Right atrium auricular region (tissue), 2 donors: ENCODE results near the gene OR2B2. TPM values are rescaled to one million over a fixed set of nuclear protein-coding genes. Genes with fewer than 3 reads are reported as not detected.

Experiments used
- DNase-seq: peaks from one replicate; pipeline ENCODE4 v3.0.0-alpha.2; 2019; ENCODE audit warnings: low spot score
- H3K27ac ChIP-seq, 2 donors: fragments of 200-600 bp; sonication (generic); 1 replicate in 1 of 2; 2 replicates in 1 of 2; pipeline ENCODE4 v1.5.1; 2016 to 2019
- H3K27me3 ChIP-seq, 2 donors: fragments of 200-600 bp; sonication (generic); one replicate each; pipeline versions ENCODE4 v1.5.1 to v1.6.0; 2017 to 2019
- H3K36me3 ChIP-seq: fragments of 200-600 bp; sonication (generic); one replicate; pipeline ENCODE4 v1.5.1; 2016
- H3K4me1 ChIP-seq, 2 donors: fragments of 200-600 bp; sonication (generic); one replicate each; pipeline versions ENCODE4 v1.5.1 to v1.6.0; 2017 to 2019
- H3K4me3 ChIP-seq, 2 donors: fragments of 200-600 bp; sonication (generic); 1 replicate in 1 of 2; 2 replicates in 1 of 2; pipeline ENCODE4 v1.5.1; 2017 to 2019; ENCODE audit warnings: mild to moderate bottlenecking in 1 of 2, moderate library complexity in 1 of 2
- H3K9me3 ChIP-seq, 2 donors: fragments of 200-600 bp; sonication (generic); one replicate each; pipeline ENCODE4 v1.5.1; 2019
- CTCF ChIP-seq, 2 donors: fragments of 200-600 bp; sonication (generic); IDR thresholded peaks; one replicate each; pipeline ENCODE4 v1.5.1; 2019; ENCODE audit warnings: antibody characterized with exemption in 2 of 2
- total RNA-seq, 2 donors: library from RNA; depleted of rRNA; stranded (reverse); fragments of >200 nt; gene quantifications; one replicate each; pipeline ENCODE4 v1.1.0, GENCODE V29; 2016

Gene OR2B2
- total RNA-seq, 2 donors from 2014 or later: not detected

GRCh38 chr6:27883136-27883535, 29.1 kb downstream of the OR2B2 start:
- DNase-seq: no peak
- no peaks in the 10 kb centered on the region for H3K9me3 ChIP-seq
- no peaks in the 10 kb centered on the region for H3K27me3 ChIP-seq

GRCh38 chr6:27882624-27883023, 29.6 kb downstream of the OR2B2 start:
- Histone ChIP-seq H3K9me3 (no peaks in the 10 kb centered on the region), H3K4me3 (no peak overlapping the region), H3K27me3 (no peaks in the 10 kb centered on the region), H3K4me1 (no peaks in the 10 kb centered on the region), H3K36me3 (no peaks in the 10 kb centered on the region), H3K27ac (no peak overlapping the region)
- no peak for TF ChIP-seq CTCF (IDR thresholded peaks at IDR 0.05)
- DNase-seq: no peak

More at GRCh38 chr6:27883136-27883535, 29.1 kb downstream of the OR2B2 start:
- no peak overlapping the region for H3K27ac ChIP-seq
- no peaks in the 10 kb centered on the region for H3K4me1 ChIP-seq
- no peak overlapping the region for H3K4me3 ChIP-seq
- H3K36me3 ChIP-seq: no peaks in the 10 kb centered on the region
- no peak for TF ChIP-seq CTCF (IDR thresholded peaks at IDR 0.05)

- DNase-seq: no peak
- Histone ChIP-seq H3K4me3 (no peak overlapping the region), H3K27me3 (no peaks in the 10 kb centered on the region), H3K9me3 (no peaks in the 10 kb centered on the region), H3K4me1 (no peaks in the 10 kb centered on the region), H3K36me3 (no peaks in the 10 kb centered on the region), H3K27ac (no peak overlapping the region)
- TF ChIP-seq CTCF (IDR thresholded peaks at IDR 0.05): no peak
Measured at GRCh38 chr6:27879837-27880236, 32.4 kb downstream of the OR2B2 start.

- Histone ChIP-seq H3K9me3 (no peaks in the 10 kb centered on the region), H3K27ac (no peak overlapping the region), H3K4me1 (peaks cover 0 to 8% of the 10 kb centered on the region in 2 donors), H3K27me3 (peaks cover 0 to 10% of the 10 kb centered on the region in 2 donors), H3K4me3 (peak overlapping the region in 1 of 2 donors; percentile 50), H3K36me3 (no peaks in the 10 kb centered on the region)
- no peak for TF ChIP-seq CTCF (IDR thresholded peaks at IDR 0.05)
- no peak for DNase-seq
Measured at GRCh38 chr6:27874016-27874415, 38.2 kb downstream of the OR2B2 start.

- peaks cover 0 to 10% of the 10 kb centered on the region in 2 donors for H3K27me3 ChIP-seq
- peak overlapping the region; percentile 28 to 60 for H3K27ac ChIP-seq
Measured at GRCh38 chr6:27873021-27873940, 38.9 kb downstream of the OR2B2 start.

More at GRCh38 chr6:27873021-27873940, 38.9 kb downstream of the OR2B2 start:
- H3K9me3 ChIP-seq: no peaks in the 10 kb centered on the region
- H3K36me3 ChIP-seq: no peaks in the 10 kb centered on the region
- peaks cover 0 to 8% of the 10 kb centered on the region in 2 donors for H3K4me1 ChIP-seq
- H3K4me3 ChIP-seq: peak overlapping the region; percentile 32 to 50
- DNase-seq: no peak
- TF ChIP-seq CTCF (IDR thresholded peaks at IDR 0.05): no peak
